NCI-H2171 treated with DMSO at 0.1 percent for 48 hours (cell line): Measurements from ENCODE around the gene MAFG.
"Not testable (repeated sequence)": the region's sequence is repeated elsewhere in the genome, so short reads cannot be mapped to it uniquely, and the experiment has no call there.

Experiments
- DNase-seq: peaks from one replicate; lab custom pipeline; 2025; lab: John Stamatoyannopoulos, UW

The MAFG gene

DNA sequence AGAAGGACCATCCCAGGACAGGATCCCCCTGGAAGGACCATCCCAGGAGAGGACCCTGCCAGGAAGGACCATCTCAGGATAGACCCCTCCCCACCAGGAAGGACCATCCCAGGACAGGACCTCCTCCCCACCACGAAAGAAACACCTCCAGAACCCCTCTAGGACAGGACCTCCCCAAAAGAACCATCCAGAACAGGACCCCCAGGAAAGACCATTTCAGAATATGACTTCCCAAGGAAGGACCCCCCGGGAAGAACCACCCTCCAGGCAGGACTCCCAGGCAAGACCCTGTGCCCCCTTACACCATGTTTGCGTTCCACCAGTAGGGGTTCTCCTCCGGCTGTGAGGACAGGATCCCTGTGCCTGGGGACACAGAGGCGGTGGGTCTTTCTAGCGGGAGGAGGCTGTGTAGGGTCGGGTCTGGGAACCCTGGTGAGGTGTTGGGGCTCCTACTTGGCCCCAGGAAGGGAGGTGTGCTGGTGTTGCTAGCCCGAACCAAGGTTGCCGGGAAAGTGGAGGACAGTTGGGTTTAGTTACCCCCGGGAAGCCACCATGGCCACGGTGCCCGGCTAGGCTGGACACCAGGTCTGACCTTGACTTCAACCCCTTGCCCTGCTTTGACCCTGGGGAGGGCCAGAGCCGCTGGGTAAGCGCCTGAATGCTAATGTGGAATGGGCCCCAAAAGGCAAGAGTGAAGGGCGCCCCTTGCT is 31.3 kb upstream of the MAFG start:
- DNase-seq, result no peak

DNA sequence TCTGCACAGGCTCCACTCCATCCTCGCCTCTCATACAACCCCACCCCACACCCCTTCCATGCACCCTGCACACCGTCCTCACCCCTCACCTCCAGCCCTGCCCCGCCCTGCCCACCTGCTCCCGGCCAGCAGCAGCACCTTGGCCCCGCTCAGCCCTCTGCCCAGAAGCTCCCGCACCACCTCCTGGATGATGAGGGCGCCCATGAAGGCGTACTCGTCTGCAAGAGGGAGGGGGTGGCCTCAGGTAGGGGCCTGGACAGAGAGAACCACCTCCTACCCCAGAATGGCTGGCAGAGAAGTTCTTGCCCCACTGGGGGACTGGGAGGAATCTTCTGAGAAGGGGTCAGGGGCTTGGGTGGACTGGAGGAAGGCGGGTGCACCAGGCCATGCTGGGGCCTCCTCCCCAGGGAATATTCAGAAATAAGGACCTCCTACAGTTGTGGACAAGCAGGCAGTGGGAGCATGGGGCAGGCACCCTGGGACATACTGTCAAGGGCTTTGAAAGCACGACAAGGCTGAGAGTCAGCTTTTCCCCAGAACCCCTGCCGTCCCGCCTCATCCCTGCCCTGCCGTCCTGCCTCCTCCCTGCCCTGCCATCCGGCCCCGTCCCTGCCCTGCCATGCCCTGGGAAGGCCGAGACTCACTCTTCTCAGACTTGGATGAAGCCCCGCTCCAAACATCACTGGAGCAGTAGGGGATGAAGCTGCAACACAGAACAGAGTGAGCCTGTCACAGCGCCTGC is 30.3 kb upstream of the MAFG start:
- no peak for DNase-seq

DNA sequence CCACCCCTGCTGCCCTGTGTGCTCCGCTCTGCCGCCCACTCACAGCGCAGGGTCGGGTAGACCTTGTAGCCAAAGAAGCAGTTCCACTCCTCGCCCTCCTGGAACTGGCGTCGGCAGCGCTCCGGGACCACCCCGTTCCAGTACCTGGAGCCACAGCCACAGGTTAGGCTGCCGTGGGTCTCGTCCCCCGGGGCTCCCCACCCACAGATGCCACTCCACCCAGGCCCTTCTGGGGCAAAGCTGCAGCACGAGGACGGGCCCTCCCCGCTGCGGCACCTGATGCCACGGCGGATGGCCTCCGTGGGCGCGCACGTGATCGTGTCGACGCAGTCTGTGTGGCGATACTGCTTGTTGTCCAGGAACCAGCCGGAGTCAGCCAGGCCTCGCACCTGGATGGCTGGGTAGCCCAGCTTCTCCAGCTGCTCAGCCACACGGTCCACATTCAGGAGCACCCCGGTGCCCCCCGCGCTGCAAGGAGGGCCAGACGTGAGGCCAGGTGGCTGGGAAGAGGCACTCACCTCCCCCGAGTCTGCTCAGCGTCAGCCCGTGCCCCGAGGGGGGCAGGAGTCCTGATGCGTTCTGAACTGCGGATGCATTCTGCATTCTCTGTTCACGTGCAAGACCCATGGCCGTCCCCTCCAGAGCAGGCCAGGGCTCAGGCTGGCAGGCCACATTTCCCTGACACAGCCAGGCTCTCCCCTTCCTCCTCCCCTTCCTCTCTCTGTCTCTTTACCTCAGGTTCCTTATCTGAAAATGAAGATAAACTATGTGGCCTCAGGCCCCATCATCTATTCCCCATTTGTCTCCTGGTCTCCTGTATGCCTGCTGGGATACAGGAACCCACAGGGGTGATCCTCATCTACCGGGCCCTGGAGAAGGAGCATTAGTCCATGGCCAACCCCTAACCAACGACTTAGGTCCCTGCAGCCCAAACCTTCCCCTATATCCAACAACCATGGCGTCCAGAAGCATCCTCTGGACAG is 29.4 kb upstream of the MAFG start:
- peak; percentile 78 for DNase-seq

DNA sequence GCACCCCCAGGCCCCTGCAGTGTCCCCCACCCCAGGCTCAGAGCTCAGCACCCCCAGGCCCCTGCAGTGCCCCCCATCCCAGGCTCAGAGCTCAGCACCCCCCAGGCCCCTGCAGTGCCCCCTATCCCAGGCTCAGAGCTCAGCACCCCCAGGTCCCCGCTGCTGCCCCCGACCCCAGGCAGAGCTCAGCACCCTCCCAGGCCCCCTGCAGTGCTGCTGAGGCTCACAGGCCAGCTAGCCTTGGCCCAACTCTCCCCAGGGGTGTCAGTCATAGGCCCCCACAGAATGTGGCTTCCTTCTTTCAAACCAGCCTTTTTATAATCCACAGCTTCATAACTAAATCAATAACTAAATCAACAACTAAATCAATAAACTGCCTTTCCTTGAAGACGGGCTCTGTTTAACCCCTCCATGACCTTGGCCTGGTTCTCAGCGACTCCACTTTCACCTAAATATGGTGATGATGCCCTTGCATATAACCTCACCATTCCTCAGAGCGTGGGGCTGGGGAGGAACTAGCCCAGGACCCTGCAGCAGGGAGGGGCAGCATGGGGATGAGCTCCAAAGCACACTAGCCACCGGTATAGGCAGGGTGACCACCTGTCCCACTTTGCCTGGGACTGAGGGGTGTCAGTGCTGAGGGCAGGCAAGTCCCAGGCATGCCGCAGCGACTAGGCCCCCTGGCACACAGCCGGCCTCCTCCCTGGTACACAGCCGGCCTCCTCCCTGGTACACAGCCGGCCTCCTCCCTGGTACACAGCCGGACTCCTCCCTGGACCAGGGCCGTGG is 28.4 kb upstream of the MAFG start:
- no peak for DNase-seq

DNA sequence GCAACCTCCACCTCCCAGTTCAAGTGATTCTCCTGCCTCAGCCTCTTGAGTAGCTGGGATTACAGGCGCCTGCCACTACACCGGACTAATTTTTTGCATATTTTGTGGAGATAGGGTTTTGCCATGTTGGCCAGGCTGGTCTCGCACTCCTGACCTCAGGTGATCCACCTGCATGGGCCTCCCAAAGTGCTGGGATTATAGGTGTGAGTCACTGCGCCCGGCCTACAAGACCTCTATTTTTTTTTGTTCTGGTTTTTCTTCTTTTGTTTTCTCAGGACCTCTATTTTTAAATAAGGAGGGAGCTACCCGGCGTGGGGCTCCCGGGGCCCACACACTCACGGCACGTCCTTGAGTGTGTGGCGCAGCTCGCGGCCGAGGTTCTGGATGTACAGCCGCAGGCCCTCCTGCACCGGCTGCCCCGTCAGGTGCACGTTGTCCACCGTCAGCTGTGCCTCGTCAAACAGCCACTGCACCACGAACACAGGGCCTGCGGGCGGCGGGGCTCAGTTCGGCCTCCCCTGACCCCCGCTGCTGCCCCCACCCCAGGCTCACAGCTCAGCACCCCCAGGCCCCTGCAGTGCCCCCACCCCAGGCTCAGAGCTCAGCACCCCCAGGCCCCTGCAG is 27.6 kb upstream of the MAFG start:
- DNase-seq, result no peak

DNA sequence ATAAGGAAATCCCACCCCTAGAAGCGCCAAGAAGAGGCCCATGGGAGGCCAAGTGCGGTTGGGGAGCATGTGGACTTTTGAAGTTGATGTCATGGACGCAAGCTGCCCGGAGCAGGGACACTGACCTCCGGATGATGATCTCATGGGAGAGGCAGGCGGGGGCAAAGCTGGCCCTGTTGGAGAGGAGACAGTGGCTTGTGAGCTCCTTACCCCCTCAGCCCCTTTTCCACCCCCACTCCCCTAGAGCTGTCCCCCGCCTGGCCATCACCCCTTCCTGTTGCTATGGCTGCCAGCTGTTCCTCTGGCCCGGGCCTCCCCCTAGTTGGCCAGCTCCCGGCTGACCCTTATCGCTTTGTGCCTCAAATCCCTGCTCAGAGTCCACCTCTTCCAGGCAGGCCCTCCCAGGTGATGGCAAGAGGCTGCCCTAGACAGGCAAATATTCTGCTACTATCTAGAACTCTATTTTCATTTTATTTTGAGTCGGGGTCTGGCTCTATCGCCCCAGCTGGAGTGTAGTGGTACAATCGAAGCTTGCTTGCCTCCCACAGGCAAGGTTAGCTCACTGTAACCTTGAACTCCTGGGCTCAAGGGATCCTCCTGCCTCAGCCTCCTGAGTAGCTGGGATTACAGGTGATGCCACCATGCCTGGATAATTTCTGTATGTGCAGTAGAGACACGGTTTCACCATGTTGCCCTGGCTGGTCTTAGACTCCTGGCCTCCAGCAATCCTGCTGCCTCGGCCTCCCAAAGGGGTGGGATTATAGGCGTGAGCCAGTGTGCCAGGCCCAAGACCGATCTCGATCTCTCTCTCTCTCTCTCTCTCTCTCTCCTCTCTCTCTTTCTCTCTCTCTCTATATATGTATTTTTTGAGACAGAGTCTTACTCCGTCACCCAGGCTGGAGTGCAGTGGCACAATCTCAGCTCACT is 26.9 kb upstream of the MAFG start:
- DNase-seq, result no peak

DNA sequence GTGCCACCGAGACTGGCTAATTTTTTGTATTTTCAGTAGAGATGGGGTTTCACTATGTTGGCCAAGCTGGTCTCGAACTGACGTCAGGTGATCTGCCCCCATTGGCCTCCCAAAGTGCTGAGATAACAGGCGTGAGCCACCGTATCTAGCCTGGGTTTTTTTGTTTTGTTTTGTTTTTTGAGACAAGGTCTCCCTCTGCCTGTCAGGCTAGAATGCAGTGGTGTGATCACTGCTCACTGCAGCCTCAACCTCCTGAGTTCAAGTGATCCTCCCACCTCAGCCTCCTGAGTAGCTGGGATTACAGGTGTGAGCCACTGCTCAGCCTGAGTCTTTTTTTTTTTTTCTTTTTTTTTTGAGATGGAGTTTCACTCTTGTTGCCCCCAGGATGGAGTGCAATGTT is 25.9 kb upstream of the MAFG start:
- not testable (repeated sequence) for DNase-seq

DNA sequence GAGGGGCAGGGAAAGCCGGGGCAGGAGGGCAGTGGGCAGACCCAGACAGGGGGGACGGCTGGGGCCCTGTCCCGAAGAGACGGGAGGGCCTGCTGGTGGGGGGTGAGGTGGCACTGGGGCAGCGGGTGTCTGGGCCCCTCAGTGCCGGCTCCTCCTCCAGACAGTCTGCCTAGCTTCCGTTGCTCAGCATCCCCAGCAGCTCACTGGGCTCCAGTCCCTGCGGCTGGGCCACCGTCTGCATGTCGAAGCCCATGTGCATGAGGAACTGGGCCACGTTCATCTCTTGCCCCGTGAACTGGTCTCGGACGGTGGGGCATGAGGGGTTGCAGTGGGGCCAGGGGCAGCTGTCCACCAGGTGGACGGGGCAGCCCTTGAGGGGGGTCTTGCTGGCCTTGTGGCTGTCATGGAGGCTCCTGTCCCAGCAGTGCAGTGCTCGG is 25.3 kb upstream of the MAFG start:
- DNase-seq, result no peak

DNA sequence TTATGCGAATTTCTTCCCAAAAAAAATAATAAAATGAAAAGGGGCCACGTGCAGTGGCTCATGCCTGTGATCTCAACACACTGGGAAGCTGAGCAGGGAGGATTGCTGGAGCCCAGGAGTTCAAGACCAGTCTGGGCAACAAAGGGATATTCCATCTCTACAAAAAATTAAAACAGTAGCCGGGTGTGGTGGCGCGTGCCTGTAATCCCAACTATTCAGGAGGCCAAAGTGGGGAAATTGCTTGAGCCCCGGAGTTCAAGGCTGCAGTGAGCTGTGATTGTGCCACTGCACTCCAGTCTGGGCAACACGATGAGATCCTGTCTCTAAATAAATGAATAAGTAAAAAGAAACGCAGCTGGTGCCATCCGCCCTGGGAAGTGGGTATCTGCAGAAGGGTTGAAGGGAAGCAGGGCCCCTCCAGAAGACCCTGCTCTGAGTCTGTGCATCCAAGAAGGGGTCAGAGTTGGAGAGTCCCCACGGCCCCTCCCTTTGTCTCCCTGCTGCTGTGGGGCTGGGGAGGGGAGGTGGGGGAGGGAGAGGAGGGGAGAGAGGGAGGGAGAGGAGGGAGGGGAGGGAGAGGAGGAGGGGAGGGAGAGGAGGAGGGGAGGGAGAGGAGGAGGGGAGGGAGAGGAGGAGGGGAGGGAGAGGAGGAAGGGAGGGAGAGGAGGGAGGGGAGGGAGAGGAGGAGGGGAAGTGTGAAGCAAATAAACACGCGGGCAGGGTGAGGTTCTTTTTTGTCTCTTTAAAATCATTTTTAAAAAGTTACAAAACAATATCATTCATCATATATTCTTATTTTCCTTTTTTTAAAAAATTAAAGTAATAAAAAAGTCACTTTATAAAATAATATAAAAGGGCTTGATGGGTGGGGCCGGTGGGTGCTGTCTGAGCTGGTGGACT is 24.5 kb upstream of the MAFG start:
- peak; percentile 60 for DNase-seq

DNA sequence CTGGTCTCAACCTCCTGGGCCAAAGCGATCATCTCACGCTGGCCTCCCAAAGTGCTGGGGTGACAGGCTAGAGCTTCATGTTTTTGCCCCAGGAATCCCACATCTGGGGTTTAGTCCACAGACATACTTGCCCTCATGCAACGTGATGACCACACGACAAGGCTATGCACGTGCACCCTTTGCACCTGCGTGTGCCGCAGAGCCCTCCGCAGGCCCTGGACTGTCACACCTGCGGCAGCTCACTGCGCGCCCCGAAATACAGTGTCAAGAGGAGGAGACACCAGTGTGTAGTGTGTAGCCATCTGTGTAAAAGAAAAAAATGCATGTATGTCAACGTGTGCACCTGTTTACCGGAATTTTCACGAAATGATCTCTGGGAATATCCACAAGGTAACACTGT is 23.0 kb upstream of the MAFG start:
- no peak for DNase-seq

DNA sequence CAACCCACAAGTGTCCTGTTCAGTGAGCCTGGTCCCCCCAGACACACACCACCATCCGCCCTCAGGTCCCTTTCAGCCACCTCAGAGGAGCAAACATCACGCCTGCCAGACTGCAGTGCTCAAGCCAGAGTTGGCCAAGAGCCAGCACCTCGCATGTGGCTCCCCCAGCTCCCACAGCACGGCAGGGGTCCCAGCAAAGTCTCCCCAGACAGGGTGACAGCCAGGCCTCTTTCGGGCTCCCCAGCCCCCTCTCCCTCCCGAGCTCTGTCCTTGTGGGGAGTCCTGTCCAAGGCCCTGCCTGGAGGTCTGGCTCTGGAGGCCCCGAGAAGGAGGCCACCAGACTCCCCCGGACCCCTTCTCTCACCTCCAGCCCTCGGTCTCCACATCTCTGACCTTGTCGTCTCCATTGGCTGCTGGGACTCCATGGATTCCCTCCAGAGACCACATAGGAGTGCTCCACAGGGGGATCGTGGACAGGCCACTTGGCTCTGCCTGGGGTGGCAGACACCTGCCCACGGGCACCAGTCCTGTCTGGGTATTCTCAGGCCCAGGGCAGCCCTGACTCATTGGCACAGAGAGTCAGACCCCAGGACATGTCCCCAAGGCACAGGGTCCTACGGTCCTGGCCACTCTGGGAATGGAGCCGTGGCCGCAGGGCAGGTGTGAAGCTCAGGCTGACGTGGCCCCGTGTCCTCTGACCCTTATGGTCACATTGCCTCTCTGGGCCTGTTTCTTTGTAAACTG is 21.3 kb upstream of the MAFG start:
- DNase-seq, result no peak

DNA sequence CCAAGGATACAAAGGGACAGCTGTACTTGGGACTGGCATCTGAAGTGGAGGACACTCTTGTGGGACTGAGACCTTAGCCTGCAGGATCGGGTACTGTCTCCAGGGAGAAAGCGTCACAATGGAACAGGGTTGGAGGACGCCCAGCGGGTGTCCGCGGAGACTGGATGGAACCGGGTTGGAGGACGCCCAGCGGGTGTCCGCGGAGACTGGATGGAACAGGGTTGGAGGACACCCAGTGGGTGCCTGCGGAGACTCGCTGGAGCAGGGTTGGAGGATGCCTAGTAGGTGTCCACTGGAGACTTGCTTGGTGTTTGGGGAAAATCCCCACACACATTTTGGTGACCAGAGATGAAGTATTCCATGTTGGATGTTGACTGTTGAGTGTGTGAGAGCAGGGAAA is 19.7 kb upstream of the MAFG start, which contains the start of gene MYADML2:
Gene MYADML2, minus strand, starts transcription at position 45 of the 400 bp plus-strand sequence. CDS start 5,492 bp downstream, outside the sequence.
- no peak for DNase-seq

DNA sequence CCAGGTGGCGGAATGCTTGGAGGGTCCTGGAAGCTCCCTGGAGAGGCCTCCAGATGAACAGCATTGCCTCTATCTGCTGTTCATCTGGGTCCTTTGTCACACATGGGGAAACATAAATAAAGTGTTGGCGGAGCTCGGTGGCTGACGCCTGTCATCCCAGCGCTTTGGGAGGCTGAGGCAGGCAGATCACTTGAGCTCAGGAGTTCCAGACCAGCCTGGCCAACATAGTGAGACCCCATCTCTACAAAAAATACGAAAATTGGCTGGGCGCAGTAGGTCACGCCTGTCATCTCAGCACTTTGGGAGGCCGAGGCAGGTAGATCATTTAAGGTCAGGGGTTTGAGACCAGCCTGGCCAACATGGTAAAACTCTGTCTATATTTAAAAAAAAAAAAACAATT is 17.3 kb upstream of the MAFG start:
- DNase-seq, result no peak

DNA sequence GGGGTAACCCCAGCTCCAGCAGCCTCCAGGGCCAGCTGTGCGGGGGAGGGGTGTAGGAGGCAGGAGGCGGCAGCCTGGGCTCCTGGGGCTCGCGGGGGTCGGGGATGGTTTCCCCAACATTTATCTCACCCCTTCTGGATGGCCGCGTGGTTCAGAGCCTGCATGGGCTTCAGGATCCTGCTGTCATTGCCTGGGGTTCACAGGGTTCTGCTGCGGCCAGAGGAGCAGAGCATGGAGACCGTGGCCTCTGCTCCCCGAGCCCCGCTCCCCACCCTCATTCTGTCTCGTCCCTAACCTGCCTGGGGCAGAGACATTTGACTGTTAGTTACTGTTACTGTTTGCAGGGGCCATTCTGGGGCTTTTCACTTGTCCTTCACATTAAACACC is 14.6 kb upstream of the MAFG start:
- no peak for DNase-seq

DNA sequence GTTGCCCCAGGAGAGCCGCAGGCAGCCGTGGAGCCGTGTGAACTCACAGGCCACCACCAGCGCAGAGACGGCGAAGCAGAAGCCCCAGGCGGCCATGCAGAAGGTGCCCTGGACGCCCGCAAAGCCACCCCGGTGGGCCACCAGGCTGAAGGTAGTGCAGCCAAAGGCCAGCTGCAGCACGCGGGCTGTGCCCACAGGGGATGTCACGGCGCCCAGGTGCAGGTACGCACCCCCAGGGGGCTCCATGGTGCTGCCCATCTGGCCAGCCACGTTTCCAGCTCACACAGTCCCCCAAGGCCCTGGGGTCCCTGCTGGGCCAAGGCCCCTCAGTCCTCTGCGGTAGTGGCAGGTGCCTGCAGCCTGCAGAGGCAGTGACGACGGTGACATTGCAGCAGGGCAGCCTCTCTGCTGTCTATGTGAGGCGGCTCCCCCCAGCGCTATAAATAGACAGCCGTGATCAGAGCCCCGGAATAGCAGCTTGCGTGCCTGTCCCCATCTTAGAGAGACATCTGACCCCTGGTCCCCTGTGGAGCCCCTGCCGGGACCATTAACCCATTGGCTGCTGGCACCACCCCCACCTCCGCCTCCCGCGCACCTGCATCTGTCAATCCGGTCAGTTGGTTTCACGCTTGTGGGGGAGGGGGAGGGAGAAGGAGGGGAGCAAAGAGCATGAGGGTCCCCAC is 14.1 kb upstream of the MAFG start:
- peak; percentile 87 for DNase-seq

DNA sequence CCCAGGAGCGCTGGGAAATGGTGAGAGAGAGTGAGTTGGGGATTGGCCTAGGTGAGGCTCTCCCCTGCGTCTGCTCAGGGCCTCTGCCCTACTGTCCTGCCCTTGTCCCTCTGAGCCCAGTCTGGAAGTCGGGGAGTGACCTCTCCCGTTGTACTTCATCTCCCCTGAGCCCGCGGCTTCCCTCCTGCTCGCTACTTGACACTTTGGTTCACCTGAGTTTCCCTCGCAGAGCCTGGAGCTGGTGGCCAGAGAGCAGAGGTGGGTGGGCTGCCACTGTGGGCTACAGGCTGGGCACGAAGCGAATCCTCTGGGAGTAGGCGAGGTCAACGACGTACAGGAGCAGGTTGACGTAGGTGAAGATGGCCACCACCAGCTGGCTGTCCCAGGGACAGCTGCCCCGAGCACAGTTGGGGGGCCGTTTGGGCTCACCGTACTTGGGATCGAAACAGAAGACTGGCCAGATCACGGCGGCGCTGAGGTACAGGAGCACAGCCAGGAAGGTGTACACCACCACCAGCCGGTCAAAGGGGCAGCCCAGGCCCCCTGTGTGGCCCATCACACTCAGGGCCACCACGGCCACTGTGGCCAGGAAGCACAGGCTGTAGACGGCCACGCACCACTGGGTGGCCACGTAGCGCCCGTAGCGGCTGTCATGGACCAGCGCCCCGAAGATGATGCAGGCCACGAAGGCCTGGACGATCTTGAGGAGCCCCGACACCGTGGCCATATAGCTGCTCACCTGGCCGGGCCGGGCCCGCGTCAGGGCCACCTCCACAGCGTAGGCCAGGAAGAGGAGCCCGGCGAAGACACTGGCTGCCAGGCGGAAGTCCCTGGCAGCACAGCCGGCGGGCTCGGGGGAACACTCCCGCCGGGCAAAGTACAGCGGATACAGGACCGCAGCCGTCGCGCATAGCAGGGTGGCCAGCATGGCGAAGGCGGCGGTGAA is 13.3 kb upstream of the MAFG start:
- no peak for DNase-seq
